Measurements from ENCODE around the gene SLC25A41. TPM values are rescaled to one million over a fixed set of nuclear protein-coding genes. Genes with fewer than 3 reads are reported as not detected.

SLC25A41 gene
- total and polyA plus RNA-seq, 9 of the 15 experiments (the other 6 are each of a cell fraction or from before 2014, with no cell fraction given), result 0.08 to 4.2 (median 1.6) TPM

- no peaks in the 10 kb centered on the region for H3K79me2 ChIP-seq (ENCODE audit: control insufficient read depth, insufficient read depth, low read length)
- H3K4me3 ChIP-seq, result no peak overlapping the region
- in situ Hi-C loops (cut with MboI) (no loop called here), intact Hi-C loops (cut with micrococcal nuclease) (no loop called here)
- no peak for ATAC-seq
- no peak for DNase-seq (ENCODE audit: extremely low read depth in 1 of 4, low spot score in 3 of 4)
- H3K4me2 ChIP-seq (ENCODE audit: insufficient read depth, low read length), result no peak overlapping the region
- CTCF ChIA-PET (ENCODE audit: low intra/inter-chr PET ratio), result no interaction called here
- H3K9me1 ChIP-seq (ENCODE audit: control insufficient read depth, insufficient read depth, low read length), result no peaks in the 10 kb centered on the region
- no peak overlapping the region for H3K27ac ChIP-seq (ENCODE audit: extremely low read depth, low read depth, low read length)
- peaks cover 0 to 3% of the 10 kb centered on the region in 2 experiments; a peak in 1 of 5 replicates for H3K4me1 ChIP-seq (replicated peaks in 1 of 2; ENCODE audit: control insufficient read depth in 2 of 2, insufficient read depth in 2 of 2, low read length in 2 of 2)
- POLR2A ChIA-PET, result no interaction called here
- no peak overlapping the region for H3K9ac ChIP-seq (ENCODE audit: insufficient read depth in 1 of 2, low read depth in 2 of 2, low read length in 2 of 2)
- H4K20me1 ChIP-seq (replicated peaks; ENCODE audit: control insufficient read depth, insufficient read depth, low read length), result no peaks in the 10 kb centered on the region
- BruUV-seq (replicated peaks), result no TSS peak
- no peak overlapping the region for H2AFZ ChIP-seq (ENCODE audit: low read depth, low read length)
- WGBS (ENCODE audit: insufficient coverage, low coverage, missing lambda C conversion rate), result 96% methylated on average over 18 of the region's 19 CpGs
- peaks cover 60% of the 10 kb centered on the region for H3K36me3 ChIP-seq (ENCODE audit: control insufficient read depth, insufficient read depth, low read length)
- FAIRE-seq, result no peak
- H3K27me3 ChIP-seq (ENCODE audit: control insufficient read depth in 2 of 2, insufficient read depth in 2 of 2, low read length in 2 of 2), result no peaks in the 10 kb centered on the region
- peaks cover 24% of the 10 kb centered on the region for H3K9me3 ChIP-seq (replicated peaks; ENCODE audit: control insufficient read depth, insufficient read depth, low read depth, low read length)
- TF ChIP-seq MCM7 (IDR thresholded peaks at IDR 0.05) (no peak), THAP12 (CRISPR knock-in tag; IDR thresholded peaks at IDR 0.05) (no peak), IRF9 (tag; IDR thresholded peaks at IDR 0.05) (no peak), RFX1 (IDR thresholded peaks at IDR 0.05) (no peak), POLR2G (IDR thresholded peaks at IDR 0.05; ENCODE audit: low read depth, low read length) (0 out of 2 replicates have a peak, but pooled peaks have one; percentile 19), PTBP1 (IDR thresholded peaks at IDR 0.05; ENCODE audit: low read depth, low read length) (no peak), RBFOX2 (IDR thresholded peaks at IDR 0.05; ENCODE audit: low read depth, low read length) (0 out of 2 replicates have a peak, but pooled peaks have one; percentile 16)
These were observed 18.7 kb upstream of the SLC25A41 start for GRCh38 chr19:6452223-6452614.
